ENCODE results near the gene KCNH6.

KCNH6 gene

DNA sequence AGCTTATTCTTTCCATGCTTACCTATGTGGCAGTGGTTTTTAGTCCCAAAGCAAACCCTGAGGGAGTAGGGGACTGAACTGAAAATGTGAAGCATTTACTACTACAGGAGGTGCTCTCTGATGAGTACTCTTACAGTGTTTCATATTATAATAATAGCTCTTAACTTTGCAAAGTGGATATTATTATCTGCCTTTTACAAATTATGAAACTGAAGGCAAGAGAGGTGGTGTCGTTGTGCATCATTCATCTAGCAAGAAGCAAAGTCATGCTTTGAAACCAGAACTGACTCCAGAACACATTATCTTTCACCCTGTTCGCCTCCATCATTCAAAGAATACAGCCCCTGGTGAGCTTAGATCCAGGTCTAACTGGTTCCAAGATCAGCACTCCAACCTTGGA is 8.2 kb upstream of the KCNH6 start:
- no peak for DNase-seq

DNA sequence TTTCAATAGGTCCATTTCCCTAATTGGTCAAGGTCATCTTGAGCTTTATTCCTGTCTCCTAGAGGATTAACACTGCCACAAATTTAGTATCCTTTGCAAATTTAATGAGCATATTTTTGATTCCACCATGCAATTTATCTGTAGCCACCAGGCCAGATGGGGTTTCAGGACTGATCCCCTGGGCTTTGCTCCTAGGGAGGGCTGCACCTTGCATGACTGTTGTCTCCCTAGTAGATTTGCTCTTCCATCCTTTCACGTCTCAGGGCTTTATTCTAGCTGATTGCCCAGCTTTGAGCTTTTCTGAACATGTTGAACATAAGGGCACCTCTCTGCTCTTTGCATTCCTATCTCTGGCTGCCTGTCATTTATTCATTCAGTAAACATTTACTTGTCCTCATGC is 7.7 kb upstream of the KCNH6 start:
- DNase-seq, result no peak

DNA sequence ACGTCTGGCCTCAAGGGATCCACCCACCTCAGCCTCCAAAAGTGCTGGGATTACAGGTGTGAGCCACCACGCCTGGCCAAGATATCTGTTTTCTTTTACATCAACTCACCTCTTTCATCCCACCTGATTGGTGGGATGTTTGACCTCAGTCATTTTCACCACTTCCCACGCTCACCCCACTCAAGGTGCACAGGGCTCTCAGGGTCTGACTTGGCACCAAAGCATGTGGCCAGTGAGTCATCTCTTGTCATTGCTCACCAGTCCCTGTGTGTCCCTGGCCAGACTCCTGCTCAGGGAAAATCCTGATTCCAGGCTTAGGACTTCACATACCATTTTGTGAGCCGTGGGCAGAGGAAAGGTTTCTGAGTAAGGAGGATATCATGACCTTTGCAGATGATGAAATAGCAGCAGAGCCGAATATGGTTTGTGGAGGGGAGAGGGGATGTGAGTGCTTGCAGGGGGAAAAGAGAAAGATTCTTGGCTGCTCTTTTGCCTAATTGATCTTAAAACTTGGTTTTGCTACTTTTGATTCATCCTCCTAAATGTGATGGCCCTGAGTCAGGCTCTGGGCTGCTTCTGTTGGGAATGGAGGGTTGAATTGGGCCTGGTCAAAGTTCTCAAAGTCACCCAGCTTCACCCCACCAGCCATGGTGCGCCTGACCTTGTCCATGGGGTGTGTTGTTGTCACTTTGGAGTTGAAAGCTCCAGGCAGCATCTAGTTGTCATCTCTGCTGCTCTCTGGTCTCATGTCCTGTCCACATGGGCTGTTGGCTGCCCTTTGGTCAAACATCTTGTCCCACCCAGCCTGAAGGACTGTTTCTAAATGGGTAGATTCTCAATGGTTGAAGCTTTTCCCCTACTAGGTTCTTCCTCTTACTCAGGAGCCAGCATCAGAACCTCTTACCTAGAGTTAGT is 6.0 kb upstream of the KCNH6 start:
- DNase-seq, result peak; percentile 65

DNA sequence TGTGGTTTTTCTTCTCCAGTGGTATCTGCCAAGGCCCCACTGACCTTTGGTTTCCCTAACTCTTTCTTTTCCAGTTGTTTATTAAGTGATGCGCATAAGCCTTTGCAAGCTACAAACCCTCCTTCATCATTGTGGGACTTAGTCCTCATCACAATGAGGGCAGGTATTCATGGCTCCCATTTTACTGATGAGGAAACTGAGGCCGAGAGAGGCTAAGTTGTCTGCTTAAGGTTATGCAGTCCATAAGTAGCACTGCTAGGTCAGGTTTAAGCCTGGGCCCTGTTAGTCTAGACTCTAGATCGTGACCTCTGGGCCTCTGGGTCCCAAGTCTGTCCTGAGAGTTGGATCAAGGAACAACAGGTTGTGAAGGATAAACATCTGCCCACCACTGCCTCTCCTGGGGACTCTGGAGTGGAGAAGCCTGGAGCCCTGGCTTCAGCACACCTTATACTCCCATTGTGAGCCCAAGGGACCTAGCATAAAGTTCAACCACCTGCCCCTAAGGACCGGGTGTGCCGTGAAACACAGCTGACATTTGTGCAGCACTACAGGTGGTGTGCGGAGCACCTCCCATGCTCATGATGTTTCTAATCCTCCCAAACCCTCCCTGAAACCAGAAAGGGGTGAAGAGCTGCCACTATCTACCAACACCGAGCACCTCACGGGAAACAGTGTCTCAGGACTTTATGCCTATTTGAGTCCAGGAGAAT is 5.2 kb upstream of the KCNH6 start:
- no peak for DNase-seq

DNA sequence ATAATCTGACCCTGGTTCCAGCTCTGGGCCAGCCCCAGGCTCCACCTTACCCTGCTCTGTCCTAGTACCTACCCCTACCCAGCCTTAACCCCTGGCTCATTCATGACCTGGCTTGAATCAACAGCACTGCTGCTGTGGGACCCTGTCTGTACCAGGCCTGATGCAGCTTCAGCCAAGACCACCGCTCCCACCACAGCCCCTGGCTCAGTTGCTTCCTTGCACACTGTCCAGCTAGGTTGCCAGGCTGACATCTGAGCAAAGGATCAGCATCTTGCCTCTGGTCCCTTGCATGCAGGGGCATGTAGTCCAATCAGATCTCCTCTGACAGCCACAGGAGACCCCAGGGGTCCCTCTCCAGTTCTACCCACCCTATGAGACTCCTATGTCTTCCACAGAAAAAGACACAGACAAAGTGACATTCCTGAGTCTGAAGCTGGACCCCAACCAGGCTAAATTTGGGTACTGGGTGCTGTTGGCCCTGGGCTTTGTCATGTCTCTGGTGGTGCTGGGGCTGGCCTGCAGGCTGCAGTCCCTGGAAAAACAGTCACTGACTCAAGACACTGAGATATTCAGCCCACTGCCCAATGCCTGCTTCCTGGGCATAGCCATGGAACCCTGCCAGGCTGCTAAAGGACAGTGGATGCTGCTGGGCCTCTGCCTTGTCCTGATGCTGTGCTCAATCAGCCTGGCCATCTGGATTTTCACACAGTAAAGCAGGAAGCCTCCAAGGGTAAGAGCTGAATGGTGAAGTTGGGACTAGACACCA is 3.9 kb upstream of the KCNH6 start:
- DNase-seq, result no peak

DNA sequence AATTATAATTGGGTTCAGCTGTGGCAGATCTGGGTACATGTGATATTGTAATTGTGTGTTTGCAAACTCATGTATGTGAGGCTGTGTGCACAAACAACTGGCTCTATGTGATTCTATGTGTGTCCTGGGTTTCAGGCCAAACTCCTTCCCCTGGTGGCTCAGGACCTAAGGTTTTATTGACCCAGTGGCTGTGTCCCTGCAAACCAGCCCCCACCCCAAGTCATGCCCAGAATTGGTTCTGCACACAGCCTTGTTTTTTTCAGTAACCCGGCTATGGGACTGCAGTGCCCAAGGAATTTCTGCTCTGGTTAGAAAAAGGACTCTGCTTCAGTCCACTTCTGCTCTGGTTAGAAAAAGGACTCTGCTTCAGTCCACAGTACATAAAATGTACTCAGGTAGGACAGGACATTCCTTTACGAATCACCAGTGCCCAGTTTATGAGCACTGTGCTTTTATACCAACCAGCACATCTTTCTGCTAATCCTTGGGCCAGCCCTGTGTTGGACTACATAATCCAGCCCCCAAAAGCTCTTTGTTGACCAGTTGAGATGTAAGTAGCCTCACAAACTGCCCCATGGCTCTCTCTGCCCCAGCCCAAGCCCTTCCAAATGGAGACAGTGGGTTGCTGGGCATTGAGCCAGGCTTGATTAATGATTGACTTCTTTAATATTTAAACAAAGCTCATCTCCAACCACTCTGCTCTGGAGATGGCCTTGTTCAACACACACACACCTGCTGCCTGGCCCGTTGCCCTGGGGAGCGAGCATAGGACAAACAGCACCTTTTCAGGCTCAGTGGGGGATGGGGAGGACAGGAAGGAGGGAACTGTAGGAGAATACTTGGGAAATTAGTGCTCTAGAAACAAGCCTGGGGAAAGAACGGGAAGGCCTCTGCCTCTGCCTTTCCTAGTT is 2.9 kb upstream of the KCNH6 start:
- no peak for DNase-seq

DNA sequence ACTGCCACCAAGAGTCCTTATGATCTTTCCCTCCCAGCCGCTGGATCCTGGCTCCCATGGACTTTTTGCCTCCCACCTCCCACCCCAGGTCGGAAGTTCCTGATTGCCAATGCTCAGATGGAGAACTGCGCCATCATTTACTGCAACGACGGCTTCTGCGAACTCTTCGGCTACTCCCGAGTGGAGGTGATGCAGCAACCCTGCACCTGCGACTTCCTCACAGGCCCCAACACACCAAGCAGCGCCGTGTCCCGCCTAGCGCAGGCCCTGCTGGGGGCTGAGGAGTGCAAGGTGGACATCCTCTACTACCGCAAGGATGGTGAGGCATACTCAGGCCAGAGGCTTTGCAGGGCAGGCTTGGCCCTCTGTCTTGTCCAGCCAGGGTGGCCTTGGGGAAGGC is 893 bp downstream of the KCNH6 start:
- no peak for DNase-seq

DNA sequence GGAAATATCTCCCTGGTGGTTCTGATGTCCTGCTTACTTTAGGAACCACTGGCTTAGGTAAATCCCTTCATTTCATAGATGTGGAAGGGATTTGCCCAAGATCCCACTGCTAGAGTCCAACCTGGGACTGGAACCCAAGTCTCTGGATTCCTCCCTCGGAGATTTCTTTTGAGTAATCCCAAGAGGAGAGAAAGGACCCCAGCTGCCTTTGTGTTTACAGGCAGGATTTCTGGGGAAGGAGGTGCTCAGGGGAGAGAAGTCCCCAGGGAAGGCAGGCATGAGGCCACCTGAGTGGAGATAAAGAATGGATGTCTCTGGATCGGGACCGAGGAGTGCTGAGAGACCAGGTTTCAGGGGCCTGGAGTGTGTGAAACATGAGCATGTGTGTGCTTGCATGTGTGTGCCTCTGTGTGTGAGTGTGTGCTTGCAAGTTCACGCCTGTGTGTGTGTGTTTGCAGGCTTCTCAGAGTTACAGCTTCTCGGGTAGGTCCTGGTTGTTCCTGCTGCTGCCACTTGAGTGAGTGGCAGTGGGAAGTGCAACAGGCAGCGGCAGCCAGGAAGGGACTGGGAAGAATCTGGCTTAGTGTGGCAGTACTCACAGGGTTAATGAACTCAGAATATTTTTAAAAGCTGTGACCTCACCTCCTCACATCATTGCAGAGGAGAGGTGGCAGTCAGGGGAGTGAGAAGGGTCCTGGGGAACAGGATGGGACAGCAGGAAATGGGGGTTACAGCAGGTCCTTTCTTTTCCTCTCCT is 2.2 kb downstream of the KCNH6 start:
- no peak for DNase-seq

DNA sequence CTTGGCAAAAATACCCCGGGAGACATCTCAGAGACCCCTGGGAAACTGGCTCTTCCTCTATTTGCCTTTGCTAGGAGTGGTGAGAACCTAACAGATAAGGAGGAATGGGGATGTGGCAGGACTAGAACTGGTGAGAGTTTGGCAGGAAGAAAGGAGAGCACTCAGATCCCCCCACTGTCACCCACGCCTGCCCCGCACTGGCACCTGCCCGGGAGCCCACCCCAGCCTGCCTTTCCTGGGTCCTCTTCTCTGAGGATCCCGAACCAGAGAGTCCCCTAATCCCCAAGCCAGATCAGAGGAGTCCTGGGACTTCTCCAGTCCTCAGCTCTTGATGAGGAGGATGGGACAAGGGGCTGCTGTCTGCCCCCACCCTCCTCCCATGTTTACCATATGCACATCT is 3.7 kb downstream of the KCNH6 start:
- DNase-seq, result no peak

DNA sequence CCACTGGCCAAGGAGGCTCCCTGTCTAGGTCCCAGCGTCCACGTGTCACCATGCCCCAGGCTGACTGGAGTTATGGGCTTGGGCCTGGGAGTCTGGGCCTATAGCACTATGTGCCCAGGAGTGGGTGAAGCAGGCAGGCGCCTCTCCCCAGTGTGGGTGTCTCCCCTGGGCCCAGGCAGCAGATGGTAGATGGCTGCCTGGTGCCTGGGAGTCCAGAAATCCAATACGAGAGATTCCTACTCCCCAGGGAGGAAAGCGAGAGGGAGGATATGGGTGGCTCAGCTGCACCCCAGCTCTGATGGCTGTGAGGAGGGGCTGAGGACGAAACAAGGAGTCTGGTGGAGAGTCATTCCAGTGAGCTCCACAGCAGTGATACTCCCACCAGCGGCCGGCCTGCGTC is 5.0 kb downstream of the KCNH6 start:
- no peak for DNase-seq

DNA sequence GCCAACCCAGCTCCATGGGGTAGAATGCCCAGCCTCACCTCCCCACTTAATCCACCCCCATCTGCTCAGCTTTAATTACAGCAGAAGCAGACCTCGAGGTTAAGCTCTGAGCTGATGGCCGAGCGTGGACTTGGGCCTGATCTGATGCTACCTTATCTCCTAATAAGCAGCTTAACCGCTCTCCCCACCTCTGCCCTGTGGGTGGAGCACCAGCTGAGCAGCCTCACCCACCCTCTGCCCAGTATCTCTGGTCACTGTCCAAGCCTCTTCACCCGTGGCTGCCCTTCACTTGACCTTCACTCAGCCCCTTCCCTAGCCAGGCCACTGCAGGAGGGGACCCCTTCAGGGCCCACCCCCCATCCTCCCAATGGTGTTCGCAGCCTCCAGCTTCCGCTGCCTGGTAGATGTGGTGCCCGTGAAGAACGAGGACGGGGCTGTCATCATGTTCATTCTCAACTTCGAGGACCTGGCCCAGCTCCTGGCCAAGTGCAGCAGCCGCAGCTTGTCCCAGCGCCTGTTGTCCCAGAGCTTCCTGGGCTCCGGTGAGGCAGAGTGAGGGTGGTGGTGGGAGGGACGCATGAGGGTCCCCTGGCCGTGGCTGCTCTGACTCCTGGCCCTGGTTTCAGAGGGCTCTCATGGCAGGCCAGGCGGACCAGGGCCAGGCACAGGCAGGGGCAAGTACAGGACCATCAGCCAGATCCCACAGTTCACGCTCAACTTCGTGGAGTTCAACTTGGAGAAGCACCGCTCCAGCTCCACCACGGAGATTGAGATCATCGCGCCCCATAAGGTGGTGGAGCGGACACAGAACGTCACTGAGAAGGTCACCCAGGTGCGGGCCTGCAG is 6.8 kb downstream of the KCNH6 start:
- DNase-seq, result no peak

DNA sequence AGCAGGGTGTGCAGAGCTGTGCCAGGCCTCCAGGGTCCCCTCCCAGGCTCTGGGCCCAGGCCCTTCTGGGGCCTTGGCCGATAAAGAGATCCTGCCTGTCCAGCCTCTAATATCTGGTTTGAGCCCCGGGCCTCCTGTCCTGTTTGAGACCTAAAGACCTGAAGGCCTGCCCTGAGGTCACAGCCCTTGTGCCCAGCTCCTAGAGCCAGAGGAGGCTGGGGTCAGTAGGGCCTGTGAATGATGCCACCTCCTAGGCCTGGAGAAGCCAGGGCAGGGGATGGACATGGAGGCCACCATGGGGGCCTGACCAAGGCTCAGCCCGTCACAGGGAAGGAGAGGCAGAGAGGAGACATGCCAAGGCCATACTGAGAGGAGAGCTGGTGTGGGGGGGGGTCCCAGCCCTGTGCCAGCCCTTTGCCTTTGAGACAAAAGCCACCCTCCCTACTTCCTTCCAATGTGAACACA is 7.4 kb downstream of the KCNH6 start:
- no peak for DNase-seq

DNA sequence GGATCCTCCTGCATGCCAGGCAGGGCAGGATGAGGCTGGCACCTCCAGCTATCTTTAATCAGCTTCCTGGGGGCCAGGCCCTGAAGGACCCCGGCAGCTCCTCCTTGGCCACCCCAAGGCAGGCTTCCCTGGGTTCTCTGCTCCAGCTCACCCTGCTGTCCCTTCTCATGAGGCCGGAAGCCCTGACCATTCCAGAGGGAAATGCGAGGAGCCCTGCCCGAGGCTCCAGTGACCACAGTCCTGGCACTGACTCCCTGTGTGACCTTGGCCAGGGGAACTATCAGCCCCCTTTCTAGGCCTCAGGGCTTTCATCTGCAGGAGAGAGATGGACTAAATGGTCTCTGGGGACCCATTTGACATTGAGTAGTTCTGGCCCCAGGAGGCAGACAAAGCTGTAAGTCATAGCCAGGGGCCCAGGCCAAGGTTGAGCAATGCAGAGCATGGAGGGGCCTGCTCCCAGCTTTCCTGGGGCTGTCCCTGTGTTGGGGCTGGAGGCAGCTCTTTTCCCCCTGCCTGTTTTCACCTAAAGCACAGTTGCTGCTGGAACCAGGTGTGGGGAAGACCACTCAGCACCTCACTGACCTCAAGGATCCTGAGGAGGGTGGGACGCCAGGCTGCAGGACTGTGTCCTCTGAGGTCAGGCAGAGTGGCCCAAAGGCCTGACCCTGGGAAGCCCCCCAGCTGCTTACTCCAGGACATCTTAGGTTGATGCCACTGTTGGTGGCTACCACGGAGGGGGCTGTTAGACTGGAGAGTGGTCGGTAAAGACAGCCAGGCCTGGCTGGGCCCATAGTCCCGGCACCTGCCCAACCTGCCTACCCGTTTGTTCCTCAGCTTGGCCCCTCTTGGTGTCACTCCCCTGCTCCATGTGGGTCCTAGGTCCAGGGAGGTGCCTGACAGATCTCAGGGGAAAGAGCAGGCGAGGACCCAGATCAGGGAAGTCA is 8.1 kb downstream of the KCNH6 start:
- DNase-seq, result no peak

DNA sequence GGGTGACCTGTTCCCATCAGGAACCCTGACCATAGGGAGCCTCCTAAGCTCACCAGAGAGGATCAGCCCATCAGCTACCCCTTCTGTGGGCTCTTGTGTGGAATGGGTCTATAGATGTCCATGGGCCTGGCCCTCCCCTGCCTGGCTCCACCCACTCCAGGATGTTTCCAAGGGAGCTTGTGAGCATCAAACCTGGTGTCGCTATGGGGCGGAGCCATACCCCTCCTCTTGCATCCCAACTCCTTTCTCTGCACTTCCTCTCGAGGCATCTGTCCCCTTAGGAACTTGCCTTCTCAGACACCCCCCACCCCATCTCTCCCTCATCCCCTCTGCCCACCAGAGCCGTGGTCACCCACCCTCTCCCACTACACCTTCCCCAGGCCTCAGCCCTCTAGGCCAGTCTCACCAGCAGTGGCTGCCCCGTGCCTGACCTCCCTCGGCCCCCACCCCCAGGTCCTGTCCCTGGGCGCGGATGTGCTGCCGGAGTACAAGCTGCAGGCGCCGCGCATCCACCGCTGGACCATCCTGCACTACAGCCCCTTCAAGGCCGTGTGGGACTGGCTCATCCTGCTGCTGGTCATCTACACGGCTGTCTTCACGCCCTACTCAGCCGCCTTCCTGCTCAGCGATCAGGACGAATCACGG is 10.4 kb downstream of the KCNH6 start:
- DNase-seq, result no peak

DNA sequence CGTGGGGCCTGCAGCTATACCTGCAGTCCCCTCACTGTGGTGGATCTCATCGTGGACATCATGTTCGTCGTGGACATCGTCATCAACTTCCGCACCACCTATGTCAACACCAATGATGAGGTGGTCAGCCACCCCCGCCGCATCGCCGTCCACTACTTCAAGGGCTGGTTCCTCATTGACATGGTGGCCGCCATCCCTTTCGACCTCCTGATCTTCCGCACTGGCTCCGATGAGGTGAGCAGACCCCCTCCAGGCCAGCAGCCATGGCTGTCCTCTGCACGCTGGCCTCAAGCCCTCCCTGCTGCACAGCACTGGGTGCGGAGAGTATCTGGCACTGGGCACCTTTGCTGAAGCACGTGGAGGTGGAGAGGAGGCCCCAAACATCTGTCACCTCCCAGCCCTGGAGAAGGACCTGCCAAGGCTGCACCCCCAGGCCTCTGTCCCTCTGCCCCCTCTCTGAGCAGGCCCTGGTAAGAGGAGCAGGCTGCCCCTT is 11.0 kb downstream of the KCNH6 start:
- no peak for DNase-seq

DNA sequence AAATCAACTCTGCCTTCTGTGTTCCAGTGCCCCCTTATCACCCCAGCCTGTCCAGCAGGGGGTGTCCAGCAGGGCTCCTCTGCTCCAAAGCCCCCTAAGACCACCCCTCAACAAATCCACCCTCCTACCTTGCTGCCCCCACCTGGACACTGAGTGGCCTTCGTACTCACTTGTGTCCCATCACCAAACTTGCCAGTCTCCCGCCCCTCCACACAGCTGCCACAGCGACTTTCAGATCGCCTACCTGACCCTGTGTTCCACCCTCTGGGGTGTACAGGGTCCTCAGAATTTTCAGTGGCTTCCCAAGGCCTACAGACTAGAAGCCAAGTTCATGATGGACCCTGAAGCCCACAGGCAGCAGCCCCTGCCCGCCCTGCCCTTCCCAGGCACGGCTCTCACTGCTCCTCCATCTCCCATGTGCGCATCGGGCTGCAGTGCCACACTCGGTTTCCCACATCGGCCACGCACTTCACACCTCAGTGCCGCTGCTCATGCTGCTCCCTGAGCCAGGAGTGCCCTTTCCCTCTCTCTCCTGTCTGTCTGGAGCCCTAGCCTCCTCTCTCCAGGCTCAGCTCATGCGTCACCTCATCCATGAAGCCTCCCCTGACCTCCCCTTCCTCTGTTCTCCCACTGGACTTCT is 11.8 kb downstream of the KCNH6 start:
- DNase-seq, result no peak

DNA sequence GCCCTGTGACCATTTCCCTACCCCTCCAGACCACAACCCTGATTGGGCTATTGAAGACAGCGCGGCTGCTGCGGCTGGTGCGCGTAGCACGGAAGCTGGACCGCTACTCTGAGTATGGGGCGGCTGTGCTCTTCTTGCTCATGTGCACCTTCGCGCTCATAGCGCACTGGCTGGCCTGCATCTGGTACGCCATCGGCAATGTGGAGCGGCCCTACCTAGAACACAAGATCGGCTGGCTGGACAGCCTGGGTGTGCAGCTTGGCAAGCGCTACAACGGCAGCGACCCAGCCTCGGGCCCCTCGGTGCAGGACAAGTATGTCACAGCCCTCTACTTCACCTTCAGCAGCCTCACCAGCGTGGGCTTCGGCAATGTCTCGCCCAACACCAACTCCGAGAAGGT is 12.5 kb downstream of the KCNH6 start:
- DNase-seq, result no peak

DNA sequence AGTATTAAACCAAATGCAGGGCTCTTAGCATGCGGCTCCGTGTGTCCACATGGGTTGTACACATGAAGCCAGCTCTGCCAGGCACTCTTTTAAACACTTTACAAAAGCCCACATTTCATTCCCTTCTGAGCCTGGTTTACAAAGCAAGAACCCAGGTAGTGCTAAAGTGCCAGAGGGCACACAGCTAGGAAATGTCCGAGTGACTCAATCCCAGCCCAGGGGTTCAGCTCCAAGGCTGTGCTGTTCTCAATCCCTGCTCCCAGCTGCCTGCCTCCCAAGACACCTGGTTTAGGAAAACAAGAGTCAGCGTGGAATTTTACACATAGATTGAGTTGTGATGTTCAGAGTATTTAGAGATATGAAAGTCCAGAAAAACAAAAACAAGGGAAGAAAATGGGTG is 13.8 kb downstream of the KCNH6 start:
- no peak for DNase-seq

Data from activated CD8-positive, alpha-beta memory T cell treated with anti-CD3 and anti-CD28 coated beads, Interleukin-2, amount 50 U/mL, for 48 hours (primary cell).